ENCODE data around the gene ATP6V0D1. TPM values are rescaled to one million over a fixed set of nuclear protein-coding genes. Genes with fewer than 3 reads are reported as not detected.
"Not testable (repeated sequence)": the region's sequence is repeated elsewhere in the genome, so short reads cannot be mapped to it uniquely, and the experiment has no call there.

The ATP6V0D1 gene
- total RNA-seq, 6 donors from 2014 or later: 69.1 to 221 (median 147) TPM

DNA sequence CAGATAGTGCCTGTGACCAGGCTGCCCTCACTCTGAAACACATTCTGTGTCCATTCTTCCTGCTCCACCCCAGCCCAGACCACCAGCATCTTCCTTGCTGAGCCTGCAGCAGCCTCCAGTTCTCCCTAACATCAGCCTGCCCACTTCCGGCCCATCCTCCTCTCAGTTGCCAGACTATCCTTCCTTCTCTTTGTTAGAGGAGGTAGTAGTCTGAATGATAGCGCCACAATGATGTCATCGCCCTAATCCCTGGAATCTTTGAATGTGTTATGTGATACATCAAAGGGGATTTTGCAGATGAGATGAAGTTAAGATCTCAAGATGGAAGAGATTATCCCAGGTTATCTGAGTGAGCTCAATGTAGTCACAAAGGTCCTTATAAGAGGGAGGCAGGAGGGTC lies 61.5 kb downstream of the ATP6V0D1 start:
- no peak for DNase-seq
- H3K4me3 ChIP-seq: no peak overlapping the region
- H3K27me3 ChIP-seq: no peaks in the 10 kb centered on the region
- no peak for ATAC-seq (ENCODE audit: low FRiP score in 2 of 2)
- no peak for TF ChIP-seq POLR2A (IDR thresholded peaks at IDR 0.05)
- TF ChIP-seq, protein P1, sequence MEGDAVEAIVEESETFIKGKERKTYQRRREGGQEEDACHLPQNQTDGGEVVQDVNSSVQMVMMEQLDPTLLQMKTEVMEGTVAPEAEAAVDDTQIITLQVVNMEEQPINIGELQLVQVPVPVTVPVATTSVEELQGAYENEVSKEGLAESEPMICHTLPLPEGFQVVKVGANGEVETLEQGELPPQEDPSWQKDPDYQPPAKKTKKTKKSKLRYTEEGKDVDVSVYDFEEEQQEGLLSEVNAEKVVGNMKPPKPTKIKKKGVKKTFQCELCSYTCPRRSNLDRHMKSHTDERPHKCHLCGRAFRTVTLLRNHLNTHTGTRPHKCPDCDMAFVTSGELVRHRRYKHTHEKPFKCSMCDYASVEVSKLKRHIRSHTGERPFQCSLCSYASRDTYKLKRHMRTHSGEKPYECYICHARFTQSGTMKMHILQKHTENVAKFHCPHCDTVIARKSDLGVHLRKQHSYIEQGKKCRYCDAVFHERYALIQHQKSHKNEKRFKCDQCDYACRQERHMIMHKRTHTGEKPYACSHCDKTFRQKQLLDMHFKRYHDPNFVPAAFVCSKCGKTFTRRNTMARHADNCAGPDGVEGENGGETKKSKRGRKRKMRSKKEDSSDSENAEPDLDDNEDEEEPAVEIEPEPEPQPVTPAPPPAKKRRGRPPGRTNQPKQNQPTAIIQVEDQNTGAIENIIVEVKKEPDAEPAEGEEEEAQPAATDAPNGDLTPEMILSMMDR (IDR thresholded peaks at IDR 0.05): no peak
- TF ChIP-seq EP300 (IDR thresholded peaks at IDR 0.05): no peak
- no peak for TF ChIP-seq POLR2AphosphoS5 (IDR thresholded peaks at IDR 0.05)
- 88 to 91% methylated on average over 3 of the region's 3 CpGs for WGBS, 2 donors
- no peaks in the 10 kb centered on the region for H3K36me3 ChIP-seq
- peaks cover 14 to 31% (median 22%) of the 10 kb centered on the region in 4 donors for H3K4me1 ChIP-seq
- no peak overlapping the region for H3K27ac ChIP-seq
- H3K9me3 ChIP-seq: no peaks in the 10 kb centered on the region

DNA sequence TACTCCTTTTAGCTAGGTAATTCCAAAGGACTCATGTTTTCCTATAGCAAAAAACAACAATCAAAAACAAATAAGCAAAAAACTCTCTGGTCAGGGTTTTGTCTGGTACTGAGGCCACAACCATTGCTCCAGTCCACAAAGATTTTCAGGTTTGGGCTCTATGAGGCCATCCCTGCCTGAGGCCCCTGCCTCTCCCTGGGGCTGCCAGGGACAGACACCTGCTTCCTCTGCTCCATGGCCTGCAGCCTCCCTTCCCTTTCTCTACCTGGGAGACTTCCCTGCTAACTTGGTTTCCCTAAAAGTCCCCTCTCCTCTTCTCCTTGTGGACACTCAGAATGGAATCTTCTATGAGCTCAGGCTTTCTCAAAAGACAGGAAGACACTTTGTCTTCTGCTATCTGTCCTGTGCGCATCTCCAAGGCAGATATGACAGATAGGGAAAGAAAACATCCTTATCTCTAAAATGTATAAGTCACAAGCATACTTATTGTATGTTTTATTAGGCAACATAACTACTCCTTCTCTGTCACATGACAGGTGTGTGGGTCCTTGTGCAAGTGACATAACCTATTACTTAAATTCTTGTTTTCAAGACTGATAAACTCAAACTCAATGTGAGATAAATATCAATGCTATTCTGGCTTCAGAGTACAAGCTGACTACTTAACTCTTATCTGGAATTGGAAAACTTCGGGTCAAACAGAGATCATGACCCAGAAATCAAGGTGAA lies 63.5 kb downstream of the ATP6V0D1 start:
- H3K4me1 ChIP-seq: peaks cover 21 to 29% (median 23%) of the 10 kb centered on the region in 4 donors
- WGBS, 2 donors: 76 to 77% methylated on average over 2 of the region's 2 CpGs
- no peak for ATAC-seq (ENCODE audit: low FRiP score in 2 of 2)
- TF ChIP-seq, protein P1 (IDR thresholded peaks at IDR 0.05): no peak
- TF ChIP-seq EP300 (IDR thresholded peaks at IDR 0.05): no peak
- no peak for TF ChIP-seq POLR2AphosphoS5 (IDR thresholded peaks at IDR 0.05)
- TF ChIP-seq POLR2A (IDR thresholded peaks at IDR 0.05): no peak
- H3K27me3 ChIP-seq: no peaks in the 10 kb centered on the region
- H3K4me3 ChIP-seq: no peak overlapping the region
- no peaks in the 10 kb centered on the region for H3K9me3 ChIP-seq
- DNase-seq: no peak
- H3K36me3 ChIP-seq: no peaks in the 10 kb centered on the region
- no peak overlapping the region for H3K27ac ChIP-seq

DNA sequence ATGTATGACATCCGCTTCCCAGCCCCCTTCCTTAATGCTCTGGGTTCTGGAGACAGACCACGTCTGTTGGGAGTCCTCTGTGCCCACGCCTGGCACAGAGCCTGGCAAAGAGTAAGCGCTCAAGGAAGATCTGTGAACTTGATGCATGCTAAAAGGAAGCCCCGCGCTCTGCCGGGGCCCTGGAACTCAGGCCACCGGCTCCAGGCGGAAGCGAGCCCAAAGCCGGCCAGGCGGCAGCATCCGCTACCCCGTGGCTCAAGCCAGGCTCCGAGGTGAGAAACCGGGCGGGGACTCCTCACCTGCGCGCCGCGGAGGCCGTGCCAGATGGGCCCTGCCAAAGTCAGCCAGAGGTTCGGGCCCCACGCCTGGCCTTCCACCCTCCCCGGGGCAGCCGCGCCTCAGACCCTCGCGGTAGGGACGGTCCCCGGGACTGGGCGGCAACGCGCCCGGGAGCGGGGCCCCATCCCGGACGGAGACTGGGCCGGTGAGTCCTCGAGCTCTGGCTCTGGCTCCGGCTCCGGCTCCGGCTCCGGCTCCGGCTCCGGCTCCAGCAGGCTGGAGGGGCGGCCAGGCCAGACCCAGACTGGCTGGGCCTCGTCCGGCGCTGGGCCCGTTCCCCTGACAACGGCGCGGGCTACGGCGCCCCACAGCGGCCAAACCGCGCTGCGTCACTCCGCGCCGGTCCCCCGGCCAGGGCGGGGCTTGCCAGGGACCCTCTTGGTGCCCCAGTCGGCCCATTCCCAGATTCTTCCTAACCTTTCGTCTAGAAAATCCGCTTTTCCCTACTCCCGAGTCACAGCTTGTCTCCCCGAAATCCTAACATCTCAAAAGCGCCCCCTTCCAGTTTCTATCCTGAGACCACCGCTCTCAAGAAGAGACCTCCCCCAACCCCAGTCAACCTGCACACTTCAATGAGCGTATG lies 64.8 kb downstream of the ATP6V0D1 start, which contains the start of gene ZDHHC1:
TSS of gene ZDHHC1 (minus strand) at position 606 of the 922 bp plus-strand sequence. CDS start 8,702 bp downstream, outside the sequence.
- 4 to 7% methylated on average over 10 to 22 of the region's 73 CpGs for WGBS, 2 donors
- ATAC-seq (ENCODE audit: low FRiP score in 2 of 2) (peak; percentile 91 to 98), DNase-seq (peak; percentile 73 to 96)
- Histone ChIP-seq H3K4me1 (peaks cover 21 to 29% (median 23%) of the 10 kb centered on the region in 4 donors), H3K27ac (peak within 1 kb of the TSS; percentile 84 to 97 (median 89)), H3K9me3 (no peaks in the 10 kb centered on the region), H3K4me3 (peak within 1 kb of the TSS; percentile 73 to 94 (median 79)), H3K36me3 (no peaks in the 10 kb centered on the region), H3K27me3 (no peaks in the 10 kb centered on the region)
- peak in 1 of 2 donors; percentile 64 for TF ChIP-seq POLR2AphosphoS5 (IDR thresholded peaks at IDR 0.05)
- no peak for TF ChIP-seq EP300 (IDR thresholded peaks at IDR 0.05)
- peak in 2 of 4 donors; percentile 57 to 66 for TF ChIP-seq POLR2A (IDR thresholded peaks at IDR 0.05)
- TF ChIP-seq, protein P1 (IDR thresholded peaks at IDR 0.05): peak; percentile 63 to 78 (median 72)

DNA sequence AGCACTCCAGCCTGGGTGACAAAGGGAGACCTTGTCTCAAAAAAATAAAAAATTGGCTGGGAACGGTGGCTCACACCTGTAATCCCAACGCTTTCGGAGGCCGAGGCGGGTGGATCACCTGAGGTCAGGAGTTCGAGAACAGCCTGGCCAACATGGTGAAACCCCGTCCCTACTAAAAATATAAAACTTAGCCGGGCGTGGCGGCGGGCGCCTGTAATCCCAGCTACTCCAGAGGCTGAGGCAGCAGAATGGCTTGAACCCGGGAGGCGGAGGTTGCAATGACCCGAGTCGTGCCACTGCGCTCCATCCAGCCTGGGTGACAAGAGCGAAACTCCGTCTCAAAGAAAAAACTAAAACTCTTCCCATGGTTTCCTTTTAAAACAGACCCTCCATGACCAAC lies 65.5 kb downstream of the ATP6V0D1 start:
- not testable (repeated sequence) for ATAC-seq (ENCODE audit: low FRiP score in 2 of 2); H3K27me3 ChIP-seq; H3K9me3 ChIP-seq; H3K36me3 ChIP-seq
- H3K4me3 ChIP-seq: peak overlapping the region; percentile 73 to 94 (median 79)
- WGBS, 2 donors: 83 to 91% methylated on average over 19 of the region's 19 CpGs
- H3K27ac ChIP-seq: peak overlapping the region; percentile 84 to 97 (median 89)
- peaks cover 21 to 29% (median 23%) of the 10 kb centered on the region in 4 donors for H3K4me1 ChIP-seq
- peak in 1 of 2 donors; percentile 59 for DNase-seq

Measured in upper lobe of left lung (tissue), 6 donors.